Rectal smooth muscle tissue (tissue), 1 donor: ENCODE data around the gene PRPH.
A peak's percentile ranks its signal among the peaks of the same experiment; 100 is the strongest.
"Not testable (repeated sequence)": the region's sequence is repeated elsewhere in the genome, so short reads cannot be mapped to it uniquely, and the experiment has no call there.

Source experiments
- H3K27ac ChIP-seq: one replicate; pipeline ENCODE4 v1.7.0; 2013; ENCODE audit warnings: low read depth, low read length, inconsistent platforms
- H3K27me3 ChIP-seq: one replicate; pipeline ENCODE4 v1.7.0; 2013; ENCODE audit warnings: low read length; ENCODE audit not compliant: control insufficient read depth, insufficient read depth
- H3K36me3 ChIP-seq: one replicate; pipeline ENCODE4 v1.7.0; 2013; ENCODE audit warnings: low read length; ENCODE audit not compliant: control insufficient read depth, insufficient read depth
- H3K4me1 ChIP-seq: one replicate; pipeline ENCODE4 v1.7.0; 2013; ENCODE audit warnings: low read length; ENCODE audit not compliant: control insufficient read depth, insufficient read depth
- H3K4me3 ChIP-seq: one replicate; pipeline ENCODE4 v1.7.0; 2013; ENCODE audit warnings: low read length
- H3K9ac ChIP-seq: one replicate; pipeline ENCODE4 v1.7.0; 2013; ENCODE audit warnings: low read length

Gene PRPH

DNA sequence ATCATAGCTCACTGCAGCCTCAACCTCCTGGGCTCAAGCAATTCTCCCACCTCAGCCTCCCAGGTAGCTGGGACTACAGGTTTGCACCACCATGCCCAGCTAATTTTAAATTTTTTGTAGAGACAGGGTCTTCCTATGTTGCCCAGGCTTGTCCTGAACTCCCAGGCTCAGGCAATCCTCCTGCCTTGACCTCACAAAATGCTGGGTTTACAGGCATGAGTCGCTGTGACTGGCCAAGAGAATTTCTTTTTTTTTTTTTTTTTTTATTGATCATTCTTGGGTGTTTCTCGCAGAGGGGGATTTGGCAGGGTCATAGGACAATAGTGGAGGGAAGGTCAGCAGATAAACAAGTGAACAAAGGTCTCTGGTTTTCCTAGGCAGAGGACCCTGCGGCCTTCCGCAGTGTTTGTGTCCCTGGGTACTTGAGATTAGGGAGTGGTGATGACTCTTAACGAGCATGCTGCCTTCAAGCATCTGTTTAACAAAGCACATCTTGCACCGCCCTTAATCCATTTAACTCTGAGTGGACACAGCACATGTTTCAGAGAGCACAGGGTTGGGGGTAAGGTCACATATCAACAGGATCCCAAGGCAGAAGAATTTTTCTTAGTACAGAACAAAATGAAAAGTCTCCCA, 12.1 kb upstream of the PRPH start:
- not testable (repeated sequence) for H3K27me3 ChIP-seq, H3K27ac ChIP-seq, H3K4me1 ChIP-seq, H3K9ac ChIP-seq, H3K4me3 ChIP-seq, H3K36me3 ChIP-seq

DNA sequence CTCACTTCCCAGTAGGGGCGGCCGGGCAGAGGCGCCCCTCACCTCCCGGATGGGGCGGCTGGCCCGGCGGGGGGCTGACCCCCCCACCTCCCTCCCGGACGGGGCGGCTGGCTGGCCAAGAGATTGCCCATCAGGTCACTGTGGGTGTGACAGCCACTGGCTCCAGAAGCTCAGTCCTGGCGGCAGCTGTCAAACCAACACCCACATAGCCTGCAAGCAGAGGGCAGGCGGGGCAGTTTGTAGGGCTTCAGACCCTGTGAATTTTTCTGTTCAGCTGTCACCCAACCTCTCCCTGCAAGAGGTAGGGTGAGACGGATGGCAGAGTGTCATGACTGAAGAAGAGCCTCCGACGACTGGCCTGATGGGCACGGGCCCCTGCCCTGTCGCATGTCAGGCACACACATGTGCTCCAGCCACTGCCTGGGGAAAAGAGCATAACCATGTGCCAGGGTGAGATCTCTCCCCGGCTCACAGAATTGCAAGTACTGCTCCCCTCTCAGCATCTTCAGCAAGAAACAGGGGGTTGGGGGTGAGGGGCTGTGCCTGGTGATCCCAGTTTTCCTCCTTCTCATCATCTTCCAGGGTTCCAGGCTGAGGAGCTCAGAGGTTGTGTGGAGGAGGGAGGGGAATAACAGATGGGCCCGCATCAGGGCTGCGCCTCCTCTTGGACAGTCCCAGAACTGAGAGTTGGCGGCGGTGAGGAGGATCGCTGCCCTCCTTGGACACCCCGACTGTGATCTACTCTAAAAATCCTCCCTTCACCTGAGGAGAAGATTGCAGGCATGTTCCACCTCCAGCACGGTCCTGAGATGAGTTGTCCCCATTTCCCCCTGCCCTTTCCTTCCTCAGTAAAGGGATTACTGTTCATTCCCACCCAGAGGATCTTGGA, 11.2 kb upstream of the PRPH start:
- H3K27ac ChIP-seq = no peak overlapping the region
- peaks cover 6% of the 10 kb centered on the region for H3K27me3 ChIP-seq
- H3K9ac ChIP-seq = no peak overlapping the region

DNA sequence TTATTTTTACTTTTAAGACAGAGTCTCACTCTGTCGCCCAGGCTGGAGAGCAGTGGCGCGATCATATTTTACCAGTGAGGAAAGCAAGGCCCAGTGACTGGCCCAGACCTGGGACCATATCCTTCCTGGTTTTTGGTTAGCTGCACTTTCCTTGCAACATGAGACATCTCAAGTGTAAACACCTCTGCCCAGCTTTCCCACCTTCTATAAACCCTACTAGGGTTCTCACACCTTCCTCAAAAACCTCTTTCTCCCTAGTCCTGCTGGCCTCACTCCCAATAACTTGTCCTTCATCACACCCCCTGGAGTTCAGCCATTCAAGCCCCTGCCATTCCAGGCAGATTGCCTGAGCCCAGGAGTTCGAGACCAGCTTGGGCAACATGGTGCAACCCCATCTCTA, 10.3 kb upstream of the PRPH start:
- H3K9ac ChIP-seq = no peak overlapping the region
- peaks cover 6% of the 10 kb centered on the region for H3K27me3 ChIP-seq
- H3K27ac ChIP-seq = no peak overlapping the region
- no peaks in the 10 kb centered on the region for H3K4me1 ChIP-seq
- no peaks in the 10 kb centered on the region for H3K36me3 ChIP-seq
- H3K4me3 ChIP-seq = no peak overlapping the region

More for the DNA sequence above, 11.2 kb upstream of the PRPH start:
- Histone ChIP-seq H3K4me1 (no peaks in the 10 kb centered on the region), H3K4me3 (no peak overlapping the region), H3K36me3 (no peaks in the 10 kb centered on the region)

DNA sequence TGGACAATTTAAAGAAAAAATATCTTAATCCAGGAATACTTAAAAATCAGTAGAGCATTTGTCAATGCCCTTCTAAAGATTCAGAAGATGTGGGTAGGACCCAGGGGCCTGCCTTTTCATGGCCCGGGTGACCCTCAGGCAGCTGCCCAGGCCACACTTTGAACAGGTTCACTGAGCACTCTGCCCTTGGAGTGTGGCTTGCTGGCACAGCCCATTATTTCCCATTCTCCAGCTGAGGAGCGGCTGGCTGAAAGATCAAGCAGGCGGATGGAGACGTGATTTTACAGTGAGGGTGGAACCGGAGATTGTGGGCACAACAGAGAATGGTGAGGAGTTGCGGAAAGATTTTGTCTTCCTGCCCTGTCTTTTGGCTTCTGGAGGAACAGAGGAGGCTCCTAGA, 7.1 kb upstream of the PRPH start:
- Histone ChIP-seq H3K36me3 (no peaks in the 10 kb centered on the region), H3K27me3 (peaks cover 6% of the 10 kb centered on the region), H3K4me3 (no peak overlapping the region)

DNA sequence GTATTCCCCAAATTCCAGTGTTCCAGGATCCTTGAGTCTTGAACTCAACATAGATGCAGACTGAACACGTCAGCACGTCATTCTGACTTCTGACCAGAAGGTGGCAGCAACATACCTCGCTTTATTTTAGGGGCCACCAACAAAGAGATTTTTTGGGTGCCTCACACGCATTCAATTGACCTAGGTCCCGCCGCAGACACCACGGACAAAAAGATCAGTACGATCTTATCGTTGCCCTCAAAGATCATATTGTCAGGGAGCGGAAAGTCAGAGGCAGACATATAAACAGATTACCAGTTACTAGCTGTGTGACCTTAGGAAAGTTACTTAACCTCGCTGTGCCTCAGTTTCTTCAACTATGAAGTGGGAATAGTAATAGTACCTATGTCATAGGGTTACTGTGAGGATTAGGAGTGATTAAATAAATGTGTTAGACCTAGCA, 6.5 kb upstream of the PRPH start:
- Histone ChIP-seq H3K27me3 (peaks cover 9% of the 10 kb centered on the region), H3K4me1 (no peaks in the 10 kb centered on the region)

More for the DNA sequence above, 7.1 kb upstream of the PRPH start:
- Histone ChIP-seq H3K9ac (no peak overlapping the region), H3K27ac (no peak overlapping the region), H3K4me1 (no peaks in the 10 kb centered on the region)

DNA sequence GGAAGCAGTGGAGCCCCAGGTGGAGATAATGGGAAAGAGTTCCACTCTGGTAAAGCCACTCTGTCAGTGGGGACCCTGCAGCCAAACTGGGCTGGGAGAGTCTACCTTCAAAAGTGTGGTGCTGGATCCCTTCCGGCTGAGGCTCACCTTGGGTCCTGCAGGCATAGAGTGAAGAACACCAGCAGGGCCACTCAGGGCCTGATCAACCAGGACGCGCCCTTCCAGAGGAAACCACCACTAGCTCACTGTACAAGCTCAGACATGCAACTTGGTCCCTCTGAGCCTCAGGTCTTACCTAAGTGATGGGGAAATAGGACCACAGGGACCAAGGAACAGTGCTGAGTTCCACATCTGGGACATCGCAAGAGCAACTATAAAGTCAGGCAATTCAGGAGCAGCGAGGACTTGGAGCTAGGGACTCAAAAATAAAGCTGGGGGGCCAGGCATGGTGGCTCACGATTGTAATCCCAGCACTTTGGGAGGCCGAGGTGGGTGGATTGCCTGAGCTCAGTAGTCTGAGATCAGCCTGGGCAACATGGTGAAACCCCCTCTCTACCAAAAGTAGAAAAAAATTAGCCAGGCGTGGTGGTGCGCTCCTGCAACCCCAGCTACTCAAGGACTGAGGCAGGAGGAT, 5.9 kb upstream of the PRPH start:
- no peaks in the 10 kb centered on the region for H3K4me1 ChIP-seq
- H3K4me3 ChIP-seq = no peak overlapping the region
- peaks cover 7% of the 10 kb centered on the region for H3K27me3 ChIP-seq
- H3K27ac ChIP-seq = no peak overlapping the region
- no peaks in the 10 kb centered on the region for H3K36me3 ChIP-seq
- H3K9ac ChIP-seq = peak overlapping the region; percentile 22

More for the DNA sequence above, 6.5 kb upstream of the PRPH start:
- H3K4me3 ChIP-seq = no peak overlapping the region
- H3K36me3 ChIP-seq = no peaks in the 10 kb centered on the region
- H3K27ac ChIP-seq = no peak overlapping the region
- peak overlapping the region; percentile 22 for H3K9ac ChIP-seq

DNA sequence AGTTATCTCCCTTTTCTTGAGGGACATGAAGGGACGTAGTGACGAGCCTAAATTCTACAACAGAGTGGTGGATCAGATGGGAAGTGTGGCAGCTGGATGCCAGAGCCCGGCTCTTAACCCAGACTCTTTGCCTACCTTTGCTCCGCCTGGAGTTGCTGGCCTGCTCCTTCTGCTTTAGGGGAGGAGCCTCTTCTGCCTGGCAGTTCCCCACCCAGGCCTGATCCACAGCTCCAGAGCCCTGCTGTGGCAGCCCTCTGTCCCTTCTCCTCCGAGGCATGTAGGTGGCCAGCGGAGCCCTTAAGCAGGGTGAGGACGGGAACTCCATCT, 2.3 kb upstream of the PRPH start:
- Histone ChIP-seq H3K27me3 (peaks cover 36% of the 10 kb centered on the region), H3K36me3 (no peaks in the 10 kb centered on the region), H3K9ac (no peak overlapping the region), H3K4me1 (peaks cover 4% of the 10 kb centered on the region), H3K27ac (no peak overlapping the region), H3K4me3 (no peak overlapping the region)

DNA sequence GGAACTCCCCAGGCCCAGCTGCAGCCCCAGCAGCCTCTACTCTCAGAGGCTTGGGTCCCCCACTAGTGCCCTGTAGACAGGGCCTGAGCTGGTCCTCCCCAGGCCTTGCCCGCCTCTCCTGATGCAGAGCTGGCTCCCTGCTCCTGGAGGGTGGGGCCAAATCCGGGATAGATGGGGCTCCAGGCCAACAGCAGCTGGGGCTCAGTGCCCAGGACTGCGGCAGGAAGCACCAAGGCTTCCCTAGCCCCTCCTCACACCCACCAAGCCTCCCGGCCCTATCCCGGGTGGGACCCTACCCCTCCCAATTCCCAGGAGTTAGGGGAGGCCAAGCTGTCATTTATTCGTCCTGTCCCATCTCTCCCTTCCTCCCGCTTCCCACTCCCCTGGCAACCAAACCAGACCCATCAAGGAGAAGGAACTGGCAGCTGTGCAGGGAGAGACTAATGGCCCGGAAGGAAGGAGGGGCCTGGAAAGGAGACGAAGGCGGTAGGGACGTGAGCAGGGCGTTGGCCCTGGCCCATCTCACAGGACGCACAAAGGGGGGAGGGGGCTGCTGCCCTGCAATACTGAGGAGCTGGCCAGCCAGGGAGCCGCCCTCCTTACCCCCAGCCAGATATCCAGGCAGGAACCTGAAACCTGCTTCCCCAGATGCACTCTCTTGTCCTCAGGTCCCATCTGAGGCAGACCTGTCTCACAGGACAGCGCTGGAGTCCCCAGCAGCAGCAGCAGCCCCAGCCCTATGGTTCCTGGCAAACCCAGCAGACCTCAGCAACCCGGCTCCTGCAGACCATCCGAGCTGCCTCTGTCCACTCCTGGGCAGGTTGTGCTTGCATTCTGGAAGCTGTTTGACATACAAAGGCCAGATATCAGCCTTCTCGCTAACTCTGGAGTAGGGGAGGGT, 1.6 kb upstream of the PRPH start:
- Histone ChIP-seq H3K27ac (no peak overlapping the region), H3K36me3 (no peaks in the 10 kb centered on the region), H3K9ac (no peak overlapping the region), H3K4me3 (no peak overlapping the region), H3K4me1 (peaks cover 4% of the 10 kb centered on the region), H3K27me3 (peaks cover 42% of the 10 kb centered on the region)

DNA sequence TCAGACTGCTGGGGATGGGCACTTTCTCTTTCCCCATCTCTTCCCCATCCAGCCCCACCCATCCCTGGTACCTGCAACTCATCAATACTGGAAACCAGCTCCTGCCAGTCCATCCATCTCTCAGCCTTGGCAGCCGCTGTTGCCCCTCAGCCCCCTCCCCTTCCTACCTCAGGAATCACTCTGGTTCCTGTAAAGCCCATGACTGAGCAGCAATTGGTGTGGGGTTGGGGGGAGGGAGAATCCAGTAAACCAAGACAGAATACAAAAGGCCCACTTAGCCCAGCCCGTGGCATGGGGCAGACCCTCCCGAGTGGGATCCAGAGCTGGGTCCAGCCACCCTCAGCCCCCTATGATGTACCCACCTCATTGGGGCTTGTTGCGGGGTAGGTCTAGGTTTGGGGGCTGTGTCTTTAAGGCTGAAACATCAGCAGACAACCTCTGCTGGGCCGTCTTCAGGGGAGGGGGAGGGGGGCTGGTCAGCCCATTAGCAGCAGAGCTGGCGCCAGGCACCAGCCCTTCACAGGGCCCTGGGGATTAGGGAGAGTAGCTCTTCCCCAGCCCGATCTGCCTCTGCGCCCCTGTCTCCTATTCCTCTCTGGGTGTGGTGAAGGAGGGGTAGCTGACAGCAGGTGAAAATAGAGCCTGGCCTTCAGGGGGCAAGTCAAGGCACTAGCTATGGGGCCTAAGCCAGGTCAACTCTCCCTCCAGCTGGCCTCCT, 702 bp upstream of the PRPH start:
- no peaks in the 10 kb centered on the region for H3K36me3 ChIP-seq
- no peak overlapping the region for H3K27ac ChIP-seq
- H3K9ac ChIP-seq = no peak overlapping the region
- H3K4me3 ChIP-seq = no peak overlapping the region
- peaks cover 44% of the 10 kb centered on the region for H3K27me3 ChIP-seq
- peaks cover 4% of the 10 kb centered on the region for H3K4me1 ChIP-seq

DNA sequence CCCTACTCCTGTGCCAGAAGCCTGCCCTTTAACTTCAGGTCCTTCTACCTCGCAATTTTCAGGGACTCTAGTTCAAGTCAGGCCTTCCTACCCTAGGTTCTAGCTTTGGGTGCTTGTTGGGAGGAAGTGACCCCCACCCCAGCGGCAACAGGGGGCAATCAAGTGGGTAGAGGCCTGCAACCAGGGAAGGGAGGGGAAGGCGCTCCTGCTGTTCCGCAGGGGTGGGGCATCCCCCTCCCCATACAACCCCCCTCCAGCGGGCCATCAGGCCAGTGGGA, 204 bp upstream of the PRPH start:
- Histone ChIP-seq H3K36me3 (no peaks in the 10 kb centered on the region), H3K4me1 (peaks cover 4% of the 10 kb centered on the region), H3K4me3 (no peak overlapping the region), H3K27me3 (peaks cover 44% of the 10 kb centered on the region), H3K27ac (no peak overlapping the region), H3K9ac (no peak overlapping the region)

DNA sequence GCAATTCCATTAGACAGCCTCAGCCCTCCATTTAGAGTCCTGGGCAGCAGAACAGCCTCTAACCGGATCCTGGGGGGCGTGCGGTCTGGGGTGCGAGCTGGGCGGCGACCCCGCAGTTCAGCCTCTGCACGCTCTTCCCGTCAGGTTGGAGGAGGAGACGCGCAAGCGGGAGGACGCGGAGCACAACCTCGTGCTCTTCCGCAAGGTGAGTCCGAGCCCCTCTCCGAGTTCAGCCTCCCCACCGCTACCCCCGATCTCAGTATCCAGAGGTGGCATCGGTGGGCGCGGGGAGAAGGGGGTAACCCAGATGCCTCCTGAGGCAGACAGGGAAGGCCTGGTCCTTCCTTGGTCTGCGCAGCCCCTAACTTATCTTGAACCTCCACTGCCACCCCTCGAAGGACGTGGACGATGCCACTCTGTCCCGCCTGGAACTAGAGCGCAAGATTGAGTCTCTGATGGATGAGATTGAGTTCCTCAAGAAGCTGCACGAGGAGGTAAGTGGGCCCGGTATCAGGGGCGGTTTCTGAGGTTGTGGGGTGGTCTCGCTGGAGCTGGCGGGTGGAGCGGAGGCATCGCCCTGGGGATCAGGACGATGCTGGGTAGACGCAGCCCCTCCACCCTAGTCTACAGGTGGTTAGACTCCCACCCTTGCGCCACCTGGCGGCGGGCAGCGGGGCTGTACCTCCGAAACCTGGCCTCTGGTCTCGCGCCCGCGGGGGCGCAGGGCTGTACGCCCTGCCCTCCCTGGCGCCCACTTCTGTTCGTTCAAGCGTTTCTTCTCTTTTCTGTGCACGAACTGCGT, 1.3 kb downstream of the PRPH start:
- Histone ChIP-seq H3K9ac (no peak overlapping the region), H3K36me3 (no peaks in the 10 kb centered on the region), H3K27ac (no peak overlapping the region), H3K27me3 (peaks cover 44% of the 10 kb centered on the region), H3K4me1 (peaks cover 4% of the 10 kb centered on the region), H3K4me3 (peak overlapping the region; percentile 47)
